ENCODE data around the gene CNR1.

The CNR1 gene

GRCh38 chr6:88179692-88180091, 13.5 kb upstream of the CNR1 start:
- peak; percentile 19 for TF ChIP-seq CTCF (IDR thresholded peaks at IDR 0.05; ENCODE audit: low read depth, low read length, missing control alignments)
- H3K4me3 ChIP-seq (ENCODE audit: low read depth, low read length): peak overlapping the region; percentile 31; the same call in 1 of the 2 replicates
- peak; percentile 54 for DNase-seq (ENCODE audit: low read depth)

GRCh38 chr6:88177961-88178464, 11.9 kb upstream of the CNR1 start:
- peak; percentile 65 for DNase-seq (ENCODE audit: low read depth)
- TF ChIP-seq CTCF (IDR thresholded peaks at IDR 0.05; ENCODE audit: low read depth, low read length, missing control alignments): no peak
- H3K4me3 ChIP-seq (ENCODE audit: low read depth, low read length): no peak overlapping the region

GRCh38 chr6:88174906-88175305, 8.8 kb upstream of the CNR1 start:
- no peak for TF ChIP-seq CTCF (IDR thresholded peaks at IDR 0.05; ENCODE audit: low read depth, low read length, missing control alignments)
- peak; percentile 36 for DNase-seq (ENCODE audit: low read depth)
- H3K4me3 ChIP-seq (ENCODE audit: low read depth, low read length): no peak overlapping the region

GRCh38 chr6:88171312-88171711, 5.2 kb upstream of the CNR1 start:
- no peak overlapping the region for H3K4me3 ChIP-seq (ENCODE audit: low read depth, low read length)
- TF ChIP-seq CTCF (IDR thresholded peaks at IDR 0.05; ENCODE audit: low read depth, low read length, missing control alignments): no peak
- DNase-seq (ENCODE audit: low read depth): no peak

- no peak for DNase-seq (ENCODE audit: low read depth)
- peak; percentile 2 for TF ChIP-seq CTCF (IDR thresholded peaks at IDR 0.05; ENCODE audit: low read depth, low read length, missing control alignments)
- no peak overlapping the region for H3K4me3 ChIP-seq (ENCODE audit: low read depth, low read length)
These were observed 2.2 kb upstream of the CNR1 start for GRCh38 chr6:88168362-88168761.

GRCh38 chr6:88167352-88167937, 1.3 kb upstream of the CNR1 start:
- DNase-seq (ENCODE audit: low read depth): no peak
- TF ChIP-seq CTCF (IDR thresholded peaks at IDR 0.05; ENCODE audit: low read depth, low read length, missing control alignments): no peak
- peak overlapping the region; percentile 73 for H3K4me3 ChIP-seq (ENCODE audit: low read depth, low read length)
